SK-N-MC (cell line): ENCODE data around the gene SUMO1.

Source experiments
- DNase-seq: peaks from one replicate; pipeline ENCODE4 v3.0.0-alpha.2; 2011; ENCODE audit warnings: low read depth, low spot score
- H3K27ac ChIP-seq: fragments of 200-600 bp; sonication (generic); 2 replicates; pipeline ENCODE4 v1.5.1; 2016; ENCODE audit warnings: mixed run types
- H3K36me3 ChIP-seq: fragments of 200-600 bp; sonication (generic); 2 replicates; pipeline ENCODE4 v1.6.1; 2017; ENCODE audit warnings: antibody characterized with exemption, low read length, mixed read lengths; ENCODE audit not compliant: insufficient read depth
- H3K4me3 ChIP-seq: fragments of 200-600 bp; sonication (generic); 2 replicates; pipeline ENCODE4 v1.5.1; 2016
- H3K9ac ChIP-seq: fragments of 200-600 bp; sonication (generic); 2 replicates; pipeline ENCODE4 v1.8.0; 2017; ENCODE audit warnings: mixed run types, mixed read lengths; ENCODE audit not compliant: insufficient read length
- H3K9me3 ChIP-seq: fragments of 200-600 bp; sonication (generic); 2 replicates; pipeline ENCODE4 v1.6.1; 2017; ENCODE audit warnings: low read depth, mild to moderate bottlenecking, antibody characterized with exemption, low read length, moderate library complexity, mixed read lengths
- EZH2 ChIP-seq: fragments of 200-600 bp; sonication (generic); IDR thresholded peaks from one replicate; pipeline ENCODE4 v1.6.1; 2017; ENCODE audit warnings: antibody characterized with exemption
- FOXP2 ChIP-seq: optimal IDR thresholded peaks from 2 replicates; pipeline ENCODE3; 2011; ENCODE audit warnings: mild to moderate bottlenecking, moderate library complexity; ENCODE audit not compliant: insufficient read depth; ENCODE audit errors: extremely low read length, control extremely low read depth
- POLR2AphosphoS5 ChIP-seq: IDR thresholded peaks from 2 replicates; pipeline ENCODE4 v1.6.1; 2012; ENCODE audit warnings: mild to moderate bottlenecking, low read depth, low read length, borderline replicate concordance

Gene SUMO1

GRCh38 chr2:202165945-202166344 lies 72.5 kb downstream of the SUMO1 start:
- no peak for DNase-seq
- H3K9me3 ChIP-seq: no peaks in the 10 kb centered on the region
- TF ChIP-seq EZH2 (no peak), POLR2AphosphoS5 (no peak)

GRCh38 chr2:202165208-202165607 lies 73.2 kb downstream of the SUMO1 start:
- Histone ChIP-seq H3K27ac (no peak overlapping the region), H3K36me3 (no peaks in the 10 kb centered on the region), H3K9ac (no peak overlapping the region), H3K4me3 (no peak overlapping the region), H3K9me3 (no peaks in the 10 kb centered on the region)
- TF ChIP-seq POLR2AphosphoS5 (no peak), EZH2 (no peak), FOXP2 (no peak)
- no peak for DNase-seq

More at GRCh38 chr2:202165945-202166344, 72.5 kb downstream of the SUMO1 start:
- no peak overlapping the region for H3K4me3 ChIP-seq
- H3K9ac ChIP-seq: no peak overlapping the region
- H3K27ac ChIP-seq: no peak overlapping the region
- no peaks in the 10 kb centered on the region for H3K36me3 ChIP-seq

GRCh38 chr2:202164411-202164810 lies 74.0 kb downstream of the SUMO1 start:
- no peak overlapping the region for H3K9ac ChIP-seq
- no peak overlapping the region for H3K4me3 ChIP-seq
- TF ChIP-seq FOXP2 (no peak), POLR2AphosphoS5 (no peak), EZH2 (no peak)
- no peak for DNase-seq
- H3K9me3 ChIP-seq: no peaks in the 10 kb centered on the region
- no peaks in the 10 kb centered on the region for H3K36me3 ChIP-seq
- H3K27ac ChIP-seq: no peak overlapping the region

GRCh38 chr2:202161151-202161835 lies 77.1 kb downstream of the SUMO1 start:
- TF ChIP-seq POLR2AphosphoS5: no peak
- no peak for DNase-seq
- H3K4me3 ChIP-seq: no peak overlapping the region
- H3K9me3 ChIP-seq: no peaks in the 10 kb centered on the region
- H3K9ac ChIP-seq: no peak overlapping the region
- H3K36me3 ChIP-seq: no peaks in the 10 kb centered on the region
- H3K27ac ChIP-seq: no peak overlapping the region

DNA sequence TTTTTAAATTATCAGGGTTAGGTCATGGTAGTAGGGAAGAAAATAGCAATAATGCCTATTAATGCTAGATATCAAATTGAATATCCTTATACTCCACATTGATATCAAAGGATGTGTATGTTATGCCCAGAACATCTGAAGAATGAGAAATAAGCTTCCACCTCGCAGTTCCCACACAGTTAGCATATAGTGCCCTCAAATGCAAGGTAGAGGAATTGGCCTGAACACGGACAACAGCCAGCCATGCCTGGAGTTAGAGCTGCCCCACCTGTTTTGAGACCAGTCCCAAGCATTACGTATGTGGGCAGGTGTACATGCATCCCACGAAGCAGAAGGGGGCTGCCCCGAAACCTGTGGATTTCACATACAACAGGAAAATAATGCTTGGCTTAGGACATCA lies 79.6 kb downstream of the SUMO1 start:
- no peak overlapping the region for H3K9ac ChIP-seq
- H3K27ac ChIP-seq: no peak overlapping the region
- no peak overlapping the region for H3K4me3 ChIP-seq
- no peak for DNase-seq
- TF ChIP-seq FOXP2: no peak
- TF ChIP-seq EZH2: no peak
- TF ChIP-seq POLR2AphosphoS5: no peak
- H3K36me3 ChIP-seq: no peaks in the 10 kb centered on the region
- H3K9me3 ChIP-seq: no peaks in the 10 kb centered on the region

DNA sequence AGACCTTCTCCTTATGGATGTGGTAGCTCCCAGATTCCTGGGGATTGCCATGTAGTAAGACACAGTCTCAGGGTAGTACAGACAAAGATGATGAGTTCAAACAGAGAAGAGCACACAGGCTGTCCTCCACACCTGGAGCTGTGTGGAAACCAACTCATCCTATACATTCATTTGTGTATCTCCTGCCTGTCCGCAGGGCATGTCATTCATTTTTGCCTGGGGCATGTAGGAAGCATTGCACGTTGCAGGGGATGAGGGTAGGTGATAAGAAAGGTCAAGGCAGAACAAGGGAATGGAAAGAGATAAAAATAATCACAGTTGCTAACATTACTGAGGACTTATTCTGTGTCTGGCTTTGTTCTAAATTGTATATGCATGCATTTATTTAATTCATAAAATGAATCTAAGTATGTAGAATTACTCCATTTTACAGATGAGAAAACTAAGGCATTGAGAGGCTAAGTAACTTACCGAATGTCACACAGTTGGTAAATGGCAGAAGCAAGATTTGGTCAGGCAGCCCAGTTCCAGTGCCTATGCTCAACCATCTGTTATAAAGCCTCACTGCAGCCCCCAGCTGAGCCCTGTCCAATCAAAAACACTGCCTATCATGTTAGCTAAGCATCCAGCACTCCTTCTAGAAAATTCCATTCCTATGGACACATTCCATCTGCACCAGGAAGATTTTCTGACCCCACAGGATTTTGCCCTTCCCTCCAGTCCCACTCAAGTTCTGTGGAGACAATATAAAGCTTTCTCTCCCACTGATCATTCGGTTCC lies 81.0 kb downstream of the SUMO1 start:
- no peak for DNase-seq
- H3K9me3 ChIP-seq: no peaks in the 10 kb centered on the region
- no peak overlapping the region for H3K27ac ChIP-seq
- no peak overlapping the region for H3K4me3 ChIP-seq
- no peaks in the 10 kb centered on the region for H3K36me3 ChIP-seq
- H3K9ac ChIP-seq: no peak overlapping the region
- TF ChIP-seq EZH2 (no peak), FOXP2 (no peak), POLR2AphosphoS5 (no peak)
